Mucosa of rectum (tissue), 2 donors: Measurements from ENCODE around the gene HOXD9.

Experiments
- H3K27ac ChIP-seq, 2 donors: one replicate each; pipeline ENCODE4 v1.7.0; 2013; ENCODE audit warnings: inconsistent platforms in 2 of 2, low read depth in 2 of 2, low read length in 2 of 2
- H3K27me3 ChIP-seq, 2 donors: one replicate each; pipeline ENCODE4 v1.7.0; 2013; ENCODE audit warnings: low read length in 2 of 2; ENCODE audit not compliant: control insufficient read depth in 2 of 2, insufficient read depth in 2 of 2
- H3K36me3 ChIP-seq, 2 donors: one replicate each; pipeline ENCODE4 v1.7.0; 2013; ENCODE audit warnings: low read length in 2 of 2; ENCODE audit not compliant: control insufficient read depth in 2 of 2, insufficient read depth in 2 of 2
- H3K4me1 ChIP-seq, 2 donors: one replicate each; pipeline ENCODE4 v1.7.0; 2013; ENCODE audit warnings: low read length in 2 of 2, mild to moderate bottlenecking in 1 of 2; ENCODE audit not compliant: control insufficient read depth in 2 of 2, insufficient read depth in 2 of 2
- H3K4me3 ChIP-seq, 2 donors: one replicate each; pipeline ENCODE4 v1.7.0; 2013; ENCODE audit warnings: low read length in 2 of 2
- H3K9ac ChIP-seq, 2 donors: one replicate each; pipeline ENCODE4 v1.7.0; 2013; ENCODE audit warnings: low read length in 2 of 2, low read depth in 1 of 2, mild to moderate bottlenecking in 1 of 2
- H3K9me3 ChIP-seq, 2 donors: one replicate each; pipeline ENCODE4 v1.7.0; 2013; ENCODE audit warnings: low read length in 2 of 2; ENCODE audit not compliant: control insufficient read depth in 2 of 2
- donor health status: healthy.
- donor health status: Normal muscosa, but diverticular disease.

Gene HOXD9

GRCh38 chr2:176118601-176119339 is 3.7 kb upstream of the HOXD9 start:
- no peak overlapping the region for H3K9ac ChIP-seq
- no peaks in the 10 kb centered on the region for H3K9me3 ChIP-seq
- H3K36me3 ChIP-seq: no peaks in the 10 kb centered on the region
- no peaks in the 10 kb centered on the region for H3K4me1 ChIP-seq
- peaks cover 77 to 79% of the 10 kb centered on the region in 2 donors for H3K27me3 ChIP-seq
- no peak overlapping the region for H3K27ac ChIP-seq
- peak overlapping the region in 1 of 2 donors; percentile 14 for H3K4me3 ChIP-seq

- H3K4me1 ChIP-seq: no peaks in the 10 kb centered on the region
- no peak overlapping the region for H3K27ac ChIP-seq
- peaks cover 79 to 80% of the 10 kb centered on the region in 2 donors for H3K27me3 ChIP-seq
- no peaks in the 10 kb centered on the region for H3K9me3 ChIP-seq
- no peak overlapping the region for H3K9ac ChIP-seq
- no peak overlapping the region for H3K4me3 ChIP-seq
- no peaks in the 10 kb centered on the region for H3K36me3 ChIP-seq
Observed at GRCh38 chr2:176120364-176121189, 1.9 kb upstream of the HOXD9 start.

DNA sequence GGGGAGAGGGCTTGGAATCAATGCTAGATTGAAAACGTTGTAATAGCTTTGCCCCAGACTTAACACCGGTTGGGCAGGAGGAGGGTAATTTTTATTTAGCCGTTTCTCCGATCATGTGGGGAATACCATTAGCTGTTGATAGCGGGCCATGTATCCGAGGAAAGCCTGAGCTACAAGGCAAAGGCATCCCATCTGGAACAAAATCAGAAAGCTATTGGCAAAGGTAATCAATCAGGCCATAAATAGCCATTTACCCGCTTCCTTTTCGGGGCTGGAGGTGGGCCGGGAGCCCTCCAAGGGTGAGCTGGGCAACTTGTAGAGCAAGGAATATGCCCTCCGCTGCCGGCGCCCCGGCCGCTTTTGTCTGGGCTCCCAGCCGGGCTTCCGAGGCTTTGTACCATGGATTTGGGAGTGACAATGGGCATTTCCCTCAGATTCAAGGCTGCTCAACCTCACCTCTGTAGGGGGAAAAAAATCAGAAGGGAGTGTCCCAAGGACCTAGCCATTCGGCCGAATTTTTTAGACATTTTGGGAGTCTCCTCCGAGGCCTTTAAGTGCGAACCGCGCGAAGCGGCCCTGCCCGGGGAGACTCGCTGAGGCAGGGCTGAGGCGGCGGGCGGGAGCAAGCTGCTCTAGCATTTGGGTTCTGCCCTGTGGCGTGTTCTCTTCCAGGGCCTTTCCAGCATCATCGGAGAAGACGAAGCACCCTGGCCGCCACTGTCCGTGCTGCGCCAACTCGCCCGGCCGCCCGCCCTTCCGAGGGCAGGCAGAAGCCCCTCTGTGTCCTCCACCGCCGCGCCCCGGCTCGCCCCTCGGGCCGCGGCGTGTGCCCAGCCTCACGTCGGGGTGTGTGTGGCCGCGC is 1.1 kb upstream of the HOXD9 start:
- Histone ChIP-seq H3K4me1 (no peaks in the 10 kb centered on the region), H3K27ac (no peak overlapping the region), H3K9ac (no peak overlapping the region), H3K27me3 (peaks cover 71% of the 10 kb centered on the region in 2 donors), H3K4me3 (peak overlapping the region in 1 of 2 donors; percentile 18), H3K9me3 (no peaks in the 10 kb centered on the region), H3K36me3 (no peaks in the 10 kb centered on the region)

- peaks cover 63 to 64% of the 10 kb centered on the region in 2 donors for H3K27me3 ChIP-seq
- H3K4me3 ChIP-seq: peak overlapping the region; percentile 63 to 67
- no peaks in the 10 kb centered on the region for H3K9me3 ChIP-seq
- peak overlapping the region; percentile 21 to 58 for H3K27ac ChIP-seq
- H3K36me3 ChIP-seq: no peaks in the 10 kb centered on the region
- no peaks in the 10 kb centered on the region for H3K4me1 ChIP-seq
- H3K9ac ChIP-seq: peak overlapping the region in 1 of 2 donors; percentile 53
Observed at GRCh38 chr2:176122052-176122682, 352 bp upstream of the HOXD9 start.

DNA sequence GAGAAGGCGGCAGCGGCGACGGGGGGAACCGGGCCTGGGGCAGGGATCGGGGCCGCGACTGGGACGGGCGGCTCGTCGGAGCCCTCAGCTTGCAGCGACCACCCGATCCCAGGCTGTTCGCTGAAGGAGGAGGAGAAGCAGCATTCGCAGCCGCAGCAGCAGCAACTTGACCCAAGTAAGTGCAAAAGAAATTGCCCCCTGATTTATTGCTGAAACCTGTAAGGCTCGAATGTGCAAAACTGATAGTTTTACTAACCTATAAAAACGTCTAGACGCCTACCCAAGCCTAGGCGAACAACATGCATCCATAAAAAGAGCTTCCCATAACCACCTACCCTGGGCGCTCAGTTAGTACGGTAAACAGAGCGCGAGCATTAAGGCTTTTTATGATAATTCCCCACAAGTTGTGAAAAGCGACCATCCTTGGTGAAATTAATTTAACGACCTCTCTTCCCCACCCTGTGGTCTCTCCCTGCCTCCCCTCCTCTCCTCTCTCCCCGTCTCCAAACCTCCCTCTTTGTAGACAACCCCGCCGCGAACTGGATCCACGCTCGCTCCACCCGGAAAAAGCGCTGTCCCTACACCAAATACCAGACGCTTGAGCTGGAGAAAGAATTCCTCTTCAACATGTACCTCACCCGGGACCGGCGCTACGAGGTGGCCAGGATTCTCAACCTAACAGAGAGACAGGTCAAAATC is 1.0 kb downstream of the HOXD9 start:
- Histone ChIP-seq H3K27me3 (peaks cover 49 to 58% of the 10 kb centered on the region in 2 donors), H3K4me3 (peak overlapping the region; percentile 63 to 67), H3K36me3 (no peaks in the 10 kb centered on the region), H3K9me3 (no peaks in the 10 kb centered on the region), H3K27ac (peak overlapping the region in 1 of 2 donors; percentile 58), H3K9ac (peak overlapping the region in 1 of 2 donors; percentile 53), H3K4me1 (peaks cover 3% of the 10 kb centered on the region in 2 donors)

GRCh38 chr2:176124110-176124946 is 1.8 kb downstream of the HOXD9 start:
- Histone ChIP-seq H3K4me3 (peak overlapping the region in 1 of 2 donors; percentile 67), H3K27me3 (peaks cover 45 to 54% of the 10 kb centered on the region in 2 donors), H3K4me1 (peaks cover 5 to 7% of the 10 kb centered on the region in 2 donors), H3K27ac (no peak overlapping the region), H3K9ac (no peak overlapping the region), H3K9me3 (no peaks in the 10 kb centered on the region), H3K36me3 (no peaks in the 10 kb centered on the region)

GRCh38 chr2:176124947-176125771 is 2.6 kb downstream of the HOXD9 start:
- Histone ChIP-seq H3K4me3 (no peak overlapping the region), H3K9ac (no peak overlapping the region), H3K9me3 (no peaks in the 10 kb centered on the region), H3K36me3 (no peaks in the 10 kb centered on the region), H3K27ac (no peak overlapping the region), H3K27me3 (peaks cover 38 to 45% of the 10 kb centered on the region in 2 donors), H3K4me1 (peaks cover 5 to 7% of the 10 kb centered on the region in 2 donors)

- peaks cover 5 to 7% of the 10 kb centered on the region in 2 donors for H3K4me1 ChIP-seq
- H3K9ac ChIP-seq: no peak overlapping the region
- H3K27ac ChIP-seq: no peak overlapping the region
- no peak overlapping the region for H3K4me3 ChIP-seq
- peaks cover 34 to 40% of the 10 kb centered on the region in 2 donors for H3K27me3 ChIP-seq
- H3K36me3 ChIP-seq: no peaks in the 10 kb centered on the region
- no peaks in the 10 kb centered on the region for H3K9me3 ChIP-seq
Observed at GRCh38 chr2:176125772-176126054, 3.2 kb downstream of the HOXD9 start.
